IMR-90 (cell line): ENCODE measurements around the gene IL15RA. TPM values are rescaled to one million over a fixed set of nuclear protein-coding genes. Genes with fewer than 3 reads are reported as not detected.

Experiments
- ATAC-seq: fragments of 200-7000 bp; cut with Tn5 transposase; 2 replicates; pipeline ENCODE4 v1.9.1; 2020; ENCODE audit warnings: low read depth, mild to moderate bottlenecking, moderate library complexity
- BruUV-seq: library from RNA; stranded (reverse); fragments of 400-500 nt; replicated peaks from 2 replicates; lab custom pipeline; 2021; lab: Mats Ljungman, UMichigan
- CTCF ChIA-PET: fragments of 300-600 bp; formaldehyde crosslinking; extraction: SDS; loops from one replicate; lab custom pipeline; 2021; ENCODE audit warnings: antibody characterized with exemption; lab: Yijun Ruan, JAX
- POLR2A ChIA-PET: fragments of 300-600 bp; sonication (Branson Sonifier 250); formaldehyde crosslinking; loops from one replicate; lab custom pipeline; 2022; ENCODE audit warnings: antibody characterized with exemption; ENCODE audit not compliant: unreplicated experiment; lab: Charles Lee
- DNase-seq: peaks from one replicate; pipeline ENCODE4 v3.0.0; 2013
- H2AFZ ChIP-seq: replicated peaks from 2 replicates; pipeline ENCODE3; 2013; ENCODE audit warnings: low read length, mild to moderate bottlenecking; ENCODE audit not compliant: poor library complexity
- H2AK5ac ChIP-seq: 2 replicates; pipeline ENCODE4 v1.6.1; 2013; ENCODE audit warnings: low read depth, low read length, inconsistent platforms
- H2AK9ac ChIP-seq: replicated peaks from 2 replicates; pipeline ENCODE3; 2013; ENCODE audit warnings: mild to moderate bottlenecking, low read depth, low read length, moderate library complexity; ENCODE audit not compliant: poor library complexity
- H2BK120ac ChIP-seq: 2 replicates; pipeline ENCODE4 v1.6.1; 2013; ENCODE audit warnings: low read depth, low read length, inconsistent platforms
- H2BK15ac ChIP-seq: 3 replicates; pipeline ENCODE4 v1.6.1; 2013; ENCODE audit warnings: low read depth, low read length, inconsistent platforms
- H2BK20ac ChIP-seq: 2 replicates; pipeline ENCODE4 v1.6.1; 2013; ENCODE audit warnings: low read depth, mild to moderate bottlenecking, inconsistent platforms, low read length, moderate library complexity
- H2BK5ac ChIP-seq: 2 replicates; pipeline ENCODE4 v1.6.1; 2013; ENCODE audit warnings: mild to moderate bottlenecking, low read depth, low read length, inconsistent platforms; ENCODE audit not compliant: poor library complexity, severe bottlenecking
- H3K14ac ChIP-seq: replicated peaks from 2 replicates; pipeline ENCODE4 v1.6.1; 2013; ENCODE audit warnings: low read depth, low read length, inconsistent platforms
- H3K18ac ChIP-seq: 2 replicates; pipeline ENCODE4 v1.6.1; 2013; ENCODE audit warnings: low read depth, low read length, control low read depth
- H3K23ac ChIP-seq: 2 replicates; pipeline ENCODE4 v1.6.1; 2013; ENCODE audit warnings: low read depth, low read length, inconsistent platforms
- H3K27ac ChIP-seq: 2 replicates; pipeline ENCODE4 v1.5.1; 2013; ENCODE audit warnings: mild to moderate bottlenecking, control low read depth, low read length; ENCODE audit not compliant: insufficient read depth
- H3K27me3 ChIP-seq: 2 replicates; pipeline ENCODE4 v1.6.1; 2013; ENCODE audit warnings: low read length; ENCODE audit not compliant: control insufficient read depth, insufficient read depth
- H3K36me3 ChIP-seq: 2 replicates; pipeline ENCODE4 v1.6.1; 2013; ENCODE audit warnings: low read length, mixed read lengths; ENCODE audit not compliant: control insufficient read depth, insufficient read depth
- H3K4ac ChIP-seq: 2 replicates; pipeline ENCODE4 v1.6.1; 2013; ENCODE audit warnings: low read depth, low read length, inconsistent platforms
- H3K4me1 ChIP-seq: 2 replicates; pipeline ENCODE4 v1.6.1; 2013; ENCODE audit warnings: low read length, mixed read lengths; ENCODE audit not compliant: control insufficient read depth, insufficient read depth
- H3K4me2 ChIP-seq: 2 replicates; pipeline ENCODE4 v1.6.1; 2013; ENCODE audit warnings: low read depth, mild to moderate bottlenecking, control low read depth, low read length, moderate library complexity
- H3K4me3 ChIP-seq: 2 replicates; pipeline ENCODE4 v1.5.1; 2013; ENCODE audit warnings: low read depth, mild to moderate bottlenecking, control low read depth, low read length, moderate library complexity; ENCODE audit not compliant: insufficient read depth
- H3K56ac ChIP-seq: 2 replicates; pipeline ENCODE4 v1.6.1; 2013; ENCODE audit warnings: low read length, inconsistent platforms; ENCODE audit not compliant: insufficient read depth; ENCODE audit errors: extremely low read depth
- H3K79me1 ChIP-seq, 2 experiments: 2 replicates each; pipeline ENCODE4 v1.6.1; 2013; ENCODE audit warnings: low read length in 2 of 2, inconsistent platforms in 1 of 2, low read depth in 1 of 2
- H3K9ac ChIP-seq: 2 replicates; pipeline ENCODE4 v1.6.1; 2013; ENCODE audit warnings: low read depth, low read length, control low read depth
- H3K9me1 ChIP-seq: 2 replicates; pipeline ENCODE4 v1.6.1; 2013; ENCODE audit warnings: low read length, inconsistent platforms; ENCODE audit not compliant: insufficient read depth
- H3K9me3 ChIP-seq: 2 replicates; pipeline ENCODE4 v1.6.1; 2013; ENCODE audit warnings: low read length; ENCODE audit not compliant: control insufficient read depth, insufficient read depth
- H4K20me1 ChIP-seq: 2 replicates; pipeline ENCODE4 v1.6.1; 2013; ENCODE audit warnings: low read length, inconsistent platforms; ENCODE audit not compliant: insufficient read depth
- H4K5ac ChIP-seq: 2 replicates; pipeline ENCODE4 v1.6.1; 2013; ENCODE audit warnings: mild to moderate bottlenecking, low read depth, low read length, control low read depth
- H4K8ac ChIP-seq, 2 experiments: 2 replicates each; pipeline ENCODE4 v1.6.1; 2013; ENCODE audit warnings: low read depth in 2 of 2, low read length in 2 of 2, control low read depth in 1 of 2, inconsistent platforms in 1 of 2
- H4K91ac ChIP-seq: 2 replicates; pipeline ENCODE4 v1.6.1; 2013; ENCODE audit warnings: low read depth, low read length, inconsistent platforms; ENCODE audit not compliant: insufficient read depth
- BHLHE40 ChIP-seq: fragments of 150-350 bp; IDR thresholded peaks from 2 replicates; pipeline ENCODE4 v1.6.1; 2016; ENCODE audit warnings: mild to moderate bottlenecking, low read depth, low read length
- CEBPB ChIP-seq: IDR thresholded peaks from 2 replicates; pipeline ENCODE4 v1.6.1; 2012; ENCODE audit warnings: low read depth, low read length, improper control_type of control experiment
- CHD1 ChIP-seq: IDR thresholded peaks from 2 replicates; pipeline ENCODE4 v1.6.1; 2012; ENCODE audit warnings: low read depth, low read length, improper control_type of control experiment
- FOS ChIP-seq: fragments of 150-350 bp; IDR thresholded peaks from 2 replicates; pipeline ENCODE4 v1.6.1; 2016; ENCODE audit warnings: low read depth, low read length
- MAFK ChIP-seq: IDR thresholded peaks from 2 replicates; pipeline ENCODE4 v1.6.1; 2012; ENCODE audit warnings: low read depth, low read length, improper control_type of control experiment
- MXI1 ChIP-seq: IDR thresholded peaks from 2 replicates; pipeline ENCODE4 v1.6.1; 2012; ENCODE audit warnings: low read depth, mild to moderate bottlenecking, low read length, moderate library complexity, borderline replicate concordance
- NFE2L2 ChIP-seq: fragments of 150-350 bp; IDR thresholded peaks from 2 replicates; pipeline ENCODE4 v1.6.1; 2016; ENCODE audit warnings: low read depth, mild to moderate bottlenecking, low read length
- POLR2A ChIP-seq: IDR thresholded peaks from 2 replicates; pipeline ENCODE4 v1.6.1; 2012; ENCODE audit warnings: mild to moderate bottlenecking, low read depth, low read length
- RCOR1 ChIP-seq: IDR thresholded peaks from 2 replicates; pipeline ENCODE4 v1.6.1; 2012; ENCODE audit warnings: mild to moderate bottlenecking, low read length, improper control_type of control experiment; ENCODE audit not compliant: insufficient replicate concordance
- RFX5 ChIP-seq: IDR thresholded peaks from 2 replicates; pipeline ENCODE4 v1.8.0; 2012; ENCODE audit warnings: low read depth, mild to moderate bottlenecking, low read length, moderate library complexity
- SMC3 ChIP-seq: fragments of 150-350 bp; IDR thresholded peaks from 2 replicates; pipeline ENCODE4 v1.6.1; 2016; ENCODE audit warnings: low read depth, mild to moderate bottlenecking, antibody characterized with exemption, low read length, moderate library complexity
- WGBS, 2 experiments: methylation state at CpG; one replicate each; pipeline versions ENCODE4 v1.1.5 to v1.1.7; 2013; ENCODE audit warnings: missing lambda C conversion rate in 2 of 2; ENCODE audit not compliant: insufficient read length in 1 of 2; ENCODE audit errors: extremely low coverage in 2 of 2; 5-methylcytosine and 5-hydroxymethylcytosine counted together
- dilution Hi-C: fragments of 300-500 bp; cut with HindIII; formaldehyde crosslinking; loops from one replicate; pipeline ENCODE4 v1.14.3; 2018; ENCODE audit warnings: low sequenced_read_pairs; ENCODE audit not compliant: unreplicated experiment
- in situ Hi-C: fragments of 300-500 bp; cut with MboI; formaldehyde crosslinking; loops from 3 replicates; pipeline ENCODE4 v1.14.3; 2019; ENCODE audit warnings: low sequenced_read_pairs, inconsistent platforms, mixed read lengths
- intact Hi-C: fragments of 100-400 bp; cut with micrococcal nuclease; formaldehyde crosslinking; loops from 2 replicates; pipeline ENCODE4 v1.10.0; 2022
- polyA plus RNA-seq, 3 experiments: library from polyadenylated mRNA; depleted of rRNA; stranded (reverse); fragments of >200 nt; gene quantifications; 2 replicates each; pipeline ENCODE4 v1.2.3, GENCODE V29; 2012; ENCODE audit warnings: low replicate concordance in 1 of 3
- total RNA-seq: library from RNA; depleted of rRNA; stranded (reverse); fragments of >200 nt; gene quantifications from 2 replicates; pipeline ENCODE4 v1.2.3, GENCODE V29; 2012

The IL15RA gene
- total and polyA plus RNA-seq, 2 of the 4 experiments (the other 2 are of a cell fraction): 2.0 to 7.6 TPM

DNA sequence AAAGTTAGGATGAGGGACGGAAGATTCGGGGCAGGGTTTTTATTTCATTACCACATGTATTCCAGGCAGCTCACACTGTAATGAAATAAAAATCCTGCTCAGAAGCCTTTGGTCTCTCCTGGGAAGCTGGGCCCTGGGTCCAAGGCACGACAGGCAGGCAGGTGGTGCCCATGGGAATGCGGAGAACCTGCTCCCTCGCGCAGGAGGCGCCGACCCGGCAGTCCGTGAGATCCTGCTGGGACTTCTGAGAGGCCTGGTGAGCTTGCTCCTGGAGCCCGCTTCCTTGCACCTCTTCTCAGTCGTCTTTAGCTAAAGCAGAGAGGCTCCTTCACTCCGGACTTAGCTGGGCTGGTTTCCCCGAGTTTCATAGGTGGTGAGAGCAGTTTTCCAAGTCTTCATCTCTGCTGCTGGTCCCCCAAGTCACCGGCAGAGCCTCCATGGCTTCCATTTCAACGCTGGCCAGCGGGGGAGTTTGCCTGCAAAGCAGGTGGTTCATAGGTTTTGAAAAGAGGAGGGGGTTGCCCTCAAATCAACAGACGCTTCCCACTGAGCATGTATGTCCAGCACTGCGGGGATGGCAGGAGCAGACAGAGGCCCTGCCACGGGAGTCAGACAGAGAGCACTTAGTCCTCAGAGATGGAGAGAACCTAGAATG lies 24.5 kb downstream of the IL15RA start:
- no peak overlapping the region for H3K23ac ChIP-seq
- H3K4me3 ChIP-seq: no peak overlapping the region
- no peak overlapping the region for H3K9ac ChIP-seq
- H3K27ac ChIP-seq: no peak overlapping the region
- no peak overlapping the region for H4K91ac ChIP-seq
- BruUV-seq: no TSS peak
- intact Hi-C loops: loop anchor here (10.0 kb wide), 1 partner anchor 212 kb away; no protein-coding TSS in a partner anchor
- peaks cover 8% of the 10 kb centered on the region for H3K4me1 ChIP-seq
- H3K4me2 ChIP-seq: no peak overlapping the region
- in situ Hi-C loops: no loop called here
- no peak overlapping the region for H4K5ac ChIP-seq
- WGBS, 2 experiments: 83% methylated on average over 15 of the region's 20 CpGs; no CpG with 5 or more reads in 1 of the 2 experiments
- H2BK15ac ChIP-seq: no peak overlapping the region; the same call in 2 of the 3 replicates
- no peaks in the 10 kb centered on the region for H3K27me3 ChIP-seq
- dilution Hi-C loops: no loop called here
- H2BK20ac ChIP-seq: no peak overlapping the region
- H3K4ac ChIP-seq: no peak overlapping the region
- no peaks in the 10 kb centered on the region for H3K9me3 ChIP-seq
- TF ChIP-seq NFE2L2 (no peak), POLR2A (no peak), FOS (no peak), MXI1 (no peak), BHLHE40 (no peak), RFX5 (no peak), MAFK (no peak), CHD1 (no peak), SMC3 (no peak), CEBPB (no peak), RCOR1 (no peak)
- no peak overlapping the region for H2BK120ac ChIP-seq
- ATAC-seq (no peak), DNase-seq (no peak)
- no peak overlapping the region for H2AFZ ChIP-seq
- no peak overlapping the region for H3K14ac ChIP-seq
- peaks cover 0 to 3% of the 10 kb centered on the region in 2 experiments; a peak in 1 of 4 replicates for H3K79me1 ChIP-seq
- H2AK9ac ChIP-seq: no peak overlapping the region
- H4K20me1 ChIP-seq: no peaks in the 10 kb centered on the region
- H3K36me3 ChIP-seq: peaks cover 5% of the 10 kb centered on the region; the same call in 1 of the 2 replicates
- no peak overlapping the region for H2BK5ac ChIP-seq
- H3K9me1 ChIP-seq: peaks cover 8% of the 10 kb centered on the region; the same call in 1 of the 2 replicates
- POLR2A ChIA-PET: interaction anchor here (1.0 kb wide), 1 partner anchor 449 kb away, joined by 3 read pairs; no protein-coding TSS in a partner anchor
- no peak overlapping the region for H4K8ac ChIP-seq
- CTCF ChIA-PET: interaction anchor here (0.6 kb wide), 1 partner anchor 822 kb away, joined by 3 read pairs; no protein-coding TSS in a partner anchor
- no peak overlapping the region for H3K18ac ChIP-seq
- no peak overlapping the region for H3K56ac ChIP-seq
- H2AK5ac ChIP-seq: no peak overlapping the region
